Hair follicle dermal papilla cell (primary cell): ENCODE results near the gene CTTNBP2. TPM values are rescaled to one million over a fixed set of nuclear protein-coding genes. Genes with fewer than 3 reads are reported as not detected.

Source experiments
- total RNA-seq: library from RNA; depleted of rRNA; stranded (reverse); fragments of >200 nt; gene quantifications from 2 replicates; pipeline ENCODE4 v1.2.3, GENCODE V29; 2012

CTTNBP2 gene
- total RNA-seq, result 0.32 and 0.49 TPM in 2 replicates

DNA sequence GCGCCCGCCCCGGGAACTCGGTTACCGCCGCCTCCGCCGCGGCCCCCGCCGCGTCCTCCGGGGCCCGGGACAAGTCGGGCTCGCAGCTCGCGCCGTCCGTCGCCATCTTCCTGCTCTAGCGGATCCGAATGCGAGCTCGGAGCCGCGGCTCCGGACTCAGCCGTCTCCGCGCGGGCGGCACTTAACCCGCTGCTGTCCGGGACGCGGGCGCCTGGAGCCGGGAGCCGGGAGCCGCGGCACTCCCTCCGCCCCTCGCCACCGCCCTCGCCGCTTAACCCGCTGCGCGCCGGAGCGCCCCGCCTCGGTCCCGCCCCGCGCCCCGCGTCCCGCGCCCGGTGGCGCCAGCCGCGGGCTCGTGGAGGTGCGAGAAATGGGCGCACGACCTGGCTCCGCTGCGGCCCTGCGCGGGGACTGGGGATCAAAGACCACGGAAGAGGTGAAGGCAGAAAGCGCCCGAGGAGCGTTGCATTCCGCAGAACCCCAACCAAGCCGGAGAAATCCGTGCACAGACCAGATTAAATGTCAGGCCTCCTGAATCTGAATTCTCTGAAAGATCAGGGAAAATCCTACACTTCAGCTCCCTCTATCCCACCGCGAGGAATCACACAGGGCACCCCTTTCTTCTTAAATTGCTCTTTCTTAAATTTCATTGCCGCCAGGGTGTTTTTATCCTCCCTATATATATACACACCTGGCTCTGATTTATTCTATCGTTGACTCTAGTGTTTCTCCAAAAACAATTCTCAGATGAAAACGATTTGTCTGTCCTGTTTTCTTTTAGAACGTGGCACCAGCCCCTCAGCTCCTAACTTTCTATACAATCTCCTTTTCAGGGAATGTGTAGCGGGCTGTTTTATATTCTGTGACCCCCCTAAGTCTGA is at the start of gene CTTNBP2:
TSS of gene CTTNBP2 (minus strand) at position 132 of the 881 bp plus-strand sequence. CDS start at position 106, 26 bp downstream.

